ENCODE results near the gene RASSF7.
A peak's percentile ranks its signal among the peaks of the same experiment; 100 is the strongest.

Gene RASSF7

GRCh38 chr11:563812-564578 is 3.2 kb downstream of the RASSF7 start:
- Histone ChIP-seq H4K20me1 (ENCODE audit: insufficient read depth) (no peaks in the 10 kb centered on the region), H3K9ac (no peak overlapping the region), H2AFZ (ENCODE audit: low read depth) (no peak overlapping the region), H3K79me2 (ENCODE audit: insufficient read depth, low read depth) (no peaks in the 10 kb centered on the region), H3K4me3 (IDR thresholded peaks at IDR 0.05; ENCODE audit: insufficient read depth, low read depth, low read length) (no peak overlapping the region), H3K4me2 (no peak overlapping the region), H3K27me3 (ENCODE audit: insufficient read depth, low read depth) (no peaks in the 10 kb centered on the region), H3K4me1 (ENCODE audit: low read depth, poor library complexity, severe bottlenecking) (peaks cover 13% of the 10 kb centered on the region), H3K36me3 (ENCODE audit: insufficient read depth) (no peaks in the 10 kb centered on the region), H3K27ac (no peak overlapping the region)
- TF ChIP-seq, protein P1, sequence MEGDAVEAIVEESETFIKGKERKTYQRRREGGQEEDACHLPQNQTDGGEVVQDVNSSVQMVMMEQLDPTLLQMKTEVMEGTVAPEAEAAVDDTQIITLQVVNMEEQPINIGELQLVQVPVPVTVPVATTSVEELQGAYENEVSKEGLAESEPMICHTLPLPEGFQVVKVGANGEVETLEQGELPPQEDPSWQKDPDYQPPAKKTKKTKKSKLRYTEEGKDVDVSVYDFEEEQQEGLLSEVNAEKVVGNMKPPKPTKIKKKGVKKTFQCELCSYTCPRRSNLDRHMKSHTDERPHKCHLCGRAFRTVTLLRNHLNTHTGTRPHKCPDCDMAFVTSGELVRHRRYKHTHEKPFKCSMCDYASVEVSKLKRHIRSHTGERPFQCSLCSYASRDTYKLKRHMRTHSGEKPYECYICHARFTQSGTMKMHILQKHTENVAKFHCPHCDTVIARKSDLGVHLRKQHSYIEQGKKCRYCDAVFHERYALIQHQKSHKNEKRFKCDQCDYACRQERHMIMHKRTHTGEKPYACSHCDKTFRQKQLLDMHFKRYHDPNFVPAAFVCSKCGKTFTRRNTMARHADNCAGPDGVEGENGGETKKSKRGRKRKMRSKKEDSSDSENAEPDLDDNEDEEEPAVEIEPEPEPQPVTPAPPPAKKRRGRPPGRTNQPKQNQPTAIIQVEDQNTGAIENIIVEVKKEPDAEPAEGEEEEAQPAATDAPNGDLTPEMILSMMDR (conservative IDR thresholded peaks at IDR 0.05; ENCODE audit: low read depth, low read length) = no peak

DNA sequence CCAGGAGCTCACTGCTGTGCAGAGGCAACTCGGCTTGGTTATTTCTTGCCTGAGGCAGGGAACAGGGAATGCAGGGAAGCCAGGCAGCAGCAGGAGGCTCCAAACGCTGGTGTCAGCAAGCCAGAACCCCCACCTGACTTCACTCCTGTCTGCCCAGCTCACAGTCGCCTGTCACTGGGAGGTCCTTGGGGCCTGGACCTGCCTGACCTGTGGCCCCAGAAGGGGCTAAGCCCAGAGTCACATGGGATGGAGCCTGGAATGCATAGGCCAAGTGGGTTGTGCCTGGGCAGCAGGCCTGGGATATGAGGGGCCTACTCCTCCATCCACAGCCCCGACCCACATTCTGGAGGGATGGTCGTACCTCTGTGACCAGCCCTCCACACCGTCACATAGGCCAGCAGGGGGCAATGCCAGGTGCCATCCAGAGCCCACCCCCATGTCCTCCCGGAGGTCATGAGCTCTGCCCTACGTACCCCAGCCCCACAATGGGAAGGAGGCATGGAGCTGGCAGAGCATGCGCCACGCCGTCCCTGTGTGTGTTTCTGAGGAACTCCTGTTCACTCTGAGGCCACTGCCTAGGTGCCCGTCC is 5.2 kb downstream of the RASSF7 start:
- TF ChIP-seq, protein P1 (conservative IDR thresholded peaks at IDR 0.05; ENCODE audit: low read depth, low read length) = no peak
- Histone ChIP-seq H2AFZ (ENCODE audit: low read depth) (no peak overlapping the region), H3K4me2 (no peak overlapping the region), H3K27me3 (ENCODE audit: insufficient read depth, low read depth) (no peaks in the 10 kb centered on the region), H4K20me1 (ENCODE audit: insufficient read depth) (no peaks in the 10 kb centered on the region), H3K4me3 (IDR thresholded peaks at IDR 0.05; ENCODE audit: insufficient read depth, low read depth, low read length) (no peak overlapping the region), H3K27ac (no peak overlapping the region), H3K4me1 (ENCODE audit: low read depth, poor library complexity, severe bottlenecking) (peaks cover 6% of the 10 kb centered on the region), H3K36me3 (ENCODE audit: insufficient read depth) (no peaks in the 10 kb centered on the region), H3K9ac (no peak overlapping the region), H3K79me2 (ENCODE audit: insufficient read depth, low read depth) (no peaks in the 10 kb centered on the region)

DNA sequence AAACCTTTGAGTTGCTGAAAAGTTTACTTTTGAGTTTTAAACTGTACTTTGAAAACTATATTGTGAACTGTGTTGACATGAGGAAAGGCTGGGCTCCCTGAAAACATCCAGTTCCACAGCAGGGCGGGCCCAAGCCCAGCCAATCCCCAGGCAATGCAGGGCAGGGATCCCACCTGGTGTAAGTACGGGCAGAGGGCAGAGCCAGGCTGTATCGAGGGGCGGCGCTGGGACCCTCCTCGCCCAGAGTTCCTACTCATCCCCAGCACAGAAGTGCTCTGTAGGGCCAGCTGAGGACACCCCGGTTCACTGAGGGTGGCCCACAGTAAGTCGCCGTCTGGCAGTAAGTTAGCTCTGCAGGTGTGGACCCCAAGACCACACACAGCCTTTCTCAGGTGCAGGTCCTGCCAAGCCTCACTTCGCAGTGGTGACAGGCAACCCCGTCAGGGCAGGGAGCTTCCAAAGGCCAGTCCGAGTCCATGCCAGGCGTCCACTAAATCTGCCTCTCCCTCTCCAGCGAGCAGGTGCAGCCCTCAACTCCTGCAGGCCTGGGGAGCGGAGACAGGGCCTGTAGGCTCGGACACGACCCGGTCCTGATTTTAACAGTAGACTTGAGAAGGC is 6.3 kb downstream of the RASSF7 start:
- Histone ChIP-seq H3K4me3 (IDR thresholded peaks at IDR 0.05; ENCODE audit: insufficient read depth, low read depth, low read length) (no peak overlapping the region), H3K4me1 (ENCODE audit: low read depth, poor library complexity, severe bottlenecking) (peaks cover 3% of the 10 kb centered on the region), H3K27ac (no peak overlapping the region), H3K4me2 (no peak overlapping the region), H2AFZ (ENCODE audit: low read depth) (no peak overlapping the region), H3K27me3 (ENCODE audit: insufficient read depth, low read depth) (no peaks in the 10 kb centered on the region), H3K36me3 (ENCODE audit: insufficient read depth) (no peaks in the 10 kb centered on the region), H4K20me1 (ENCODE audit: insufficient read depth) (no peaks in the 10 kb centered on the region), H3K79me2 (ENCODE audit: insufficient read depth, low read depth) (no peaks in the 10 kb centered on the region), H3K9ac (no peak overlapping the region)
- TF ChIP-seq, protein P1 (conservative IDR thresholded peaks at IDR 0.05; ENCODE audit: low read depth, low read length) = no peak

DNA sequence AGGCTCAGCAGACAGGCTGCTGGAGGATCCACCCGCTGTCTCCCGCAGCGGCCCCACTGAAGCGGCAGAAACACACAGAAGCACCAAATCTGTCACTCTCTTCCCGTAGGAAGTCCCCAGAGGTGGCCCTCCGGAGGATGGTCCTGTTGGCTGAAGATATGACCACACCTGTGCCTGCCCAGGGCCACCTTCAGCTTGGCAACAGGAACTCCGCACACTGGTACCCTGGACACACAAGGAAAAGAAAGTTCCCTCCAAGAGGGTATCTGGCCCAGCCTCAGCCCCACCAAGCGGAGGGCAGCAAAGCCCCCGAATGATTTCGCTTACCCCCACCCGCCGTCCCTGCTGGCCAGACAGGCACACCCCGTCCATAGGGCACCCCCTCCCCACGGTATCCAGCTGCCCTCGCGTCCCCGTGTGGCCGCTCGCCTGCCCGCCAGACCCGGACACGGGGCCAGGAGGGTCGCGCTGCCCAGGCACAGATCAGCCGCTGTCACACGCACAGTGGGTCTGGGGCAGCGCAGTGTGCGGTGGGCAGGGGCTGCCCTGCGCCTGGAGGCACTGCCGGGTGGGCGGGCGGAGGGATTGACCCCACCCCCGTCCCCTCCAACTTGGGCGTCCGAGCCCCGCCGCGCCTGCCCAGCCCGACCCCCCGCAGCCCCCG is 7.0 kb downstream of the RASSF7 start:
- Histone ChIP-seq H2AFZ (ENCODE audit: low read depth) (peak overlapping the region; percentile 47), H3K4me2 (peak overlapping the region; percentile 33), H3K27ac (no peak overlapping the region), H3K4me1 (ENCODE audit: low read depth, poor library complexity, severe bottlenecking) (peaks cover 3% of the 10 kb centered on the region), H3K4me3 (IDR thresholded peaks at IDR 0.05; ENCODE audit: insufficient read depth, low read depth, low read length) (no peak overlapping the region), H4K20me1 (ENCODE audit: insufficient read depth) (no peaks in the 10 kb centered on the region), H3K36me3 (ENCODE audit: insufficient read depth) (no peaks in the 10 kb centered on the region), H3K79me2 (ENCODE audit: insufficient read depth, low read depth) (no peaks in the 10 kb centered on the region), H3K9ac (no peak overlapping the region), H3K27me3 (ENCODE audit: insufficient read depth, low read depth) (no peaks in the 10 kb centered on the region)
- TF ChIP-seq, protein P1 (conservative IDR thresholded peaks at IDR 0.05; ENCODE audit: low read depth, low read length) = no peak
